ENCODE measurements around the gene SLC16A12.
A peak's percentile ranks its signal among the peaks of the same experiment; 100 is the strongest.

The SLC16A12 gene

GRCh38 chr10:89414879-89415821 lies 120.2 kb downstream of the SLC16A12 start (continued):
- no peak for TF ChIP-seq ZSCAN4 (tag by site-specific recombination; IDR thresholded peaks at IDR 0.05)
- peak; percentile 44 for TF ChIP-seq ZNF398 (tag by site-specific recombination; IDR thresholded peaks at IDR 0.05)
- TF ChIP-seq GLIS2 (tag by site-specific recombination; IDR thresholded peaks at IDR 0.05): peak; percentile 84
- peak; percentile 47 for TF ChIP-seq ZEB2 (tag by site-specific recombination; IDR thresholded peaks at IDR 0.05)
- TF ChIP-seq KLF9 (tag by site-specific recombination; IDR thresholded peaks at IDR 0.05; ENCODE audit: low read depth): no peak
- TF ChIP-seq ZNF169 (tag by site-specific recombination; IDR thresholded peaks at IDR 0.05): no peak
- no peak for TF ChIP-seq MEIS1 (CRISPR knock-in tag; IDR thresholded peaks at IDR 0.05; ENCODE audit: borderline replicate concordance)
- peak; percentile 79; the same call in 1 of the 2 replicates for TF ChIP-seq ZNF600 (tag by site-specific recombination; IDR thresholded peaks at IDR 0.05)
- 0 out of 2 replicates have a peak, but pooled peaks have one; percentile 11 for TF ChIP-seq ZBTB7A (tag by site-specific recombination; IDR thresholded peaks at IDR 0.05; ENCODE audit: low read depth)
- TF ChIP-seq ZNF23 (tag by site-specific recombination; IDR thresholded peaks at IDR 0.05; ENCODE audit: borderline replicate concordance): no peak
- TF ChIP-seq ZNF510 (tag by site-specific recombination; IDR thresholded peaks at IDR 0.05; ENCODE audit: insufficient replicate concordance): no peak
- no peak for TF ChIP-seq ZFP41 (tag by site-specific recombination; IDR thresholded peaks at IDR 0.05; ENCODE audit: borderline replicate concordance)
- TF ChIP-seq ZBTB8A (tag by site-specific recombination; IDR thresholded peaks at IDR 0.05): peak; percentile 73
- no peak for TF ChIP-seq AEBP2 (tag by site-specific recombination; IDR thresholded peaks at IDR 0.05; ENCODE audit: borderline replicate concordance)
- no peak for TF ChIP-seq OSR2 (tag by site-specific recombination; IDR thresholded peaks at IDR 0.05)
- peak; percentile 30 for TF ChIP-seq YY1 (tag by site-specific recombination; IDR thresholded peaks at IDR 0.05)
- TF ChIP-seq KLF10 (tag by site-specific recombination; IDR thresholded peaks at IDR 0.05): no peak
- peak; percentile 94 for TF ChIP-seq ZBTB20 (tag by site-specific recombination; IDR thresholded peaks at IDR 0.05)
- peak; percentile 86; the same call in 1 of the 2 replicates for TF ChIP-seq ZNF501 (tag by site-specific recombination; IDR thresholded peaks at IDR 0.05)
- no peak for TF ChIP-seq ZSCAN16 (tag by site-specific recombination; IDR thresholded peaks at IDR 0.05)
- TF ChIP-seq ZBTB1 (tag by site-specific recombination; IDR thresholded peaks at IDR 0.05): no peak
- TF ChIP-seq ZNF140 (tag by site-specific recombination; IDR thresholded peaks at IDR 0.05): no peak
- TF ChIP-seq ZNF596 (tag by site-specific recombination; IDR thresholded peaks at IDR 0.05): no peak
- TF ChIP-seq ZNF610 (tag by site-specific recombination; IDR thresholded peaks at IDR 0.05; ENCODE audit: borderline replicate concordance): no peak
- TF ChIP-seq ZNF2 (tag by site-specific recombination; IDR thresholded peaks at IDR 0.05): peak; percentile 57; the same call in 1 of the 2 replicates
- no peak for TF ChIP-seq ZNF114 (tag by site-specific recombination; IDR thresholded peaks at IDR 0.05)
- peak; percentile 97 for TF ChIP-seq ZNF777 (tag by site-specific recombination; IDR thresholded peaks at IDR 0.05; ENCODE audit: borderline replicate concordance)
- TF ChIP-seq ZNF335 (tag by site-specific recombination; conservative IDR thresholded peaks at IDR 0.05): peak; percentile 94
- TF ChIP-seq OVOL3 (tag by site-specific recombination; IDR thresholded peaks at IDR 0.05): no peak
- TF ChIP-seq ZNF768 (tag by site-specific recombination; IDR thresholded peaks at IDR 0.05): no peak
- TF ChIP-seq PBX3 (CRISPR knock-in tag; IDR thresholded peaks at IDR 0.05): no peak
- peak; percentile 90; the same call in 1 of the 2 replicates for TF ChIP-seq ZFP37 (tag by site-specific recombination; IDR thresholded peaks at IDR 0.05)
- TF ChIP-seq HIC1 (tag by site-specific recombination; IDR thresholded peaks at IDR 0.05): peak; percentile 54; the same call in 1 of the 2 replicates
